Activated CD4-positive, alpha-beta T cell treated with anti-CD3 and anti-CD28 coated beads, Interleukin-2, Interleukin-6, amounts not matched to agents 100 ng/mL and 50 ng/mL, durations not matched to agents 16 hours and 8 hours (primary cell): ENCODE results near the gene PCDHB10.
"Not testable (repeated sequence)": the region's sequence is repeated elsewhere in the genome, so short reads cannot be mapped to it uniquely, and the experiment has no call there.

Source experiments
- DNase-seq: peaks from one replicate; pipeline ENCODE4 v3.0.0-alpha.2; 2020

Gene PCDHB10

GRCh38 chr5:141192110-141192725 is at the start of gene PCDHB10:
TSS of gene PCDHB10 (plus strand) at chr5:141192353. CDS start at chr5:141192553, 200 bp downstream.
- peak; percentile 27 for DNase-seq

DNA sequence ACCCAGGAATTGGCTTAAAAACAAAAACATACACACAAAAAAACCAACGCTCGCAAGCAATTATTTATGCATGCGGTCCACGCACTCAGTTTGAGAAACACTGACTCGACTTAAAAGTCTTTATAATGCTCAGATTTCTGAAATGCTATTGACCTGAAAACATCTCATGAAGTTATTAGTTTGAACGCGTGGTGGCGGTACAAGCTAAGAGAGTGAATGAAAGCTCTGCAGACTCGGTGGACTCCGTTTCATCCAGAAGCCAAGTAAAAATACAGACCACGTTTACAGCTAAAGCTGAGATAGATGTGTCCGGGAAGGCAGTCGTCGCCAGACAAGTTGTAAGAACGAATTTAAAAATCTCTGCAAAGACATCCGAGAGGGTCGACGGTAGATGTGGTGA is 42.3 kb upstream of the PCDHB10 start, which contains the start of gene PCDHB6:
PCDHB6 (plus strand) TSS at position 246 of the 400 bp plus-strand sequence. CDS start 201 bp downstream, outside the sequence.
- peak; percentile 1 for DNase-seq

DNA sequence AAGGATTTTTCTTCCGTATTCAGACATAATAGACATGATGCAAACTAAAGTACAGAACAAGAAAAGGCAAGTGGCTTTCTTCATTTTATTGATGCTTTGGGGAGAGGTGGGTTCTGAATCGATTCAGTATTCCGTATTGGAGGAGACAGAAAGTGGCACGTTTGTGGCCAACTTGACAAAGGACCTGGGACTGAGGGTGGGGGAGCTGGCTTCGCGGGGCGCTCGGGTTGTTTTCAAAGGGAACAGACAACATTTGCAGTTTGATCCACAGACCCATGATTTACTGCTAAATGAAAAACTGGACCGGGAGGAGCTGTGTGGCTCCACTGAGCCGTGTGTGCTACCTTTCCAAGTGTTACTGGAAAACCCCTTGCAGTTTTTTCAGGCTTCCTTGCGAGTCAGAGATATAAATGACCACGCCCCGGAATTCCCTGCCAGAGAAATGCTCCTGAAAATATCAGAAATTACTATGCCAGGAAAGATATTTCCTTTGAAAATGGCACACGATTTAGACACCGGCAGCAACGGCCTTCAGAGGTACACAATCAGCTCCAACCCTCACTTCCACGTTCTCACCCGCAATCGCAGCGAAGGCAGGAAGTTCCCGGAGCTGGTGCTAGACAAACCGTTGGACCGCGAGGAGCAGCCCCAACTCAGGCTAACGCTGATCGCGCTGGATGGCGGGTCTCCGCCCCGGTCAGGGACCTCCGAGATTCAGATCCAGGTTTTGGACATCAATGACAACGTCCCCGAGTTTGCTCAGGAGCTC is 41.7 kb upstream of the PCDHB10 start:
- no peak for DNase-seq

DNA sequence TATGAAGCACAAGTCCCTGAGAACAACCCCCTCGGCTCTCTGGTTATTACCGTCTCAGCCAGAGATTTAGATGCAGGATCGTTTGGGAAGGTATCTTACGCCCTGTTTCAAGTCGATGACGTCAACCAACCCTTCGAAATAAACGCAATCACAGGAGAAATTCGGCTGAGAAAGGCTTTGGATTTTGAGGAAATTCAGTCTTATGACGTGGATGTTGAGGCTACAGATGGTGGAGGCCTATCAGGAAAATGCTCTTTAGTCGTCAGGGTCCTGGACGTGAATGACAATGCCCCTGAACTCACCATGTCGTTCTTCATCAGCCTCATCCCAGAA is 41.2 kb upstream of the PCDHB10 start:
- no peak for DNase-seq

DNA sequence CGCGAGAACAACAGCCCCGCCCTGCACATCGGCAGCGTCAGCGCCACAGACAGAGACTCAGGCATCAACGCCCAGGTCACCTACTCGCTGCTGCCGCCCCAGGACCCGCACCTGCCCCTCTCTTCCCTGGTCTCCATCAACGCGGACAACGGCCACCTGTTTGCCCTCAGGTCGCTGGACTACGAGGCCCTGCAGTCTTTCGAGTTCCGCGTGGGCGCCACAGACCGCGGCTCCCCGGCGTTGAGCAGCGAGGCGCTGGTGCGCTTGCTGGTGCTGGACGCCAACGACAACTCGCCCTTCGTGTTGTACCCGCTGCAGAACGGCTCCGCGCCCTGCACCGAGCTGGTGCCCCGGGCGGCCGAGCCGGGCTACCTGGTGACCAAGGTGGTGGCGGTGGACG is 40.5 kb upstream of the PCDHB10 start:
- not testable (repeated sequence) for DNase-seq

DNA sequence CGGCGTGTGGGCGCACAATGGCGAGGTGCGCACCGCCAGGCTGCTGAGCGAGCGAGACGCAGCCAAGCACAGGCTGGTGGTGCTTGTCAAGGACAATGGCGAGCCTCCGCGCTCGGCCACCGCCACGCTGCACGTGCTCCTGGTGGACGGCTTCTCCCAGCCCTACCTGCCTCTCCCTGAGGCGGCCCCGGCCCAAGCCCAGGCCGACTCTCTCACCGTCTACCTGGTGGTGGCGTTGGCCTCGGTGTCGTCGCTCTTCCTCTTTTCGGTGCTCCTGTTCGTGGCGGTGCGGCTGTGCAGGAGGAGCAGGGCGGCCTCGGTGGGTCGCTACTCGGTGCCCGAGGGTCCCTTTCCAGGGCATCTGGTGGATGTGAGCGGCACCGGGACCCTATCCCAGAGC is 40.1 kb upstream of the PCDHB10 start:
- DNase-seq, result not testable (repeated sequence)

- no peak for DNase-seq
These were observed 36.4 kb upstream of the PCDHB10 start for GRCh38 chr5:141155540-141156374.

GRCh38 chr5:141157356-141157755 is 34.8 kb upstream of the PCDHB10 start:
- DNase-seq, result not testable (repeated sequence)

DNA sequence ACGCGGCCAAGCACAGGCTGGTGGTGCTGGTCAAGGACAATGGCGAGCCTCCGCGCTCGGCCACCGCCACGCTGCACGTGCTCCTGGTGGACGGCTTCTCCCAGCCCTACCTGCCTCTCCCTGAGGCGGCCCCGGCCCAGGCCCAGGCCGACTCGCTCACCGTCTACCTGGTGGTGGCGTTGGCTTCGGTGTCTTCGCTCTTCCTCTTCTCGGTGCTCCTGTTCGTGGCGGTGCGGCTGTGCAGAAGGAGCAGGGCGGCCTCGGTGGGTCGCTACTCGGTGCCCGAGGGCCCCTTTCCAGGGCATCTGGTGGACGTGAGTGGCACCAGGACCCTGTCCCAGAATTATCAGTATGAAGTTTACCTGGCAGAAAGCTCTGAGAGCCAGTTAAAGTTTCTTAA is 34.3 kb upstream of the PCDHB10 start:
- DNase-seq, result not testable (repeated sequence)

DNA sequence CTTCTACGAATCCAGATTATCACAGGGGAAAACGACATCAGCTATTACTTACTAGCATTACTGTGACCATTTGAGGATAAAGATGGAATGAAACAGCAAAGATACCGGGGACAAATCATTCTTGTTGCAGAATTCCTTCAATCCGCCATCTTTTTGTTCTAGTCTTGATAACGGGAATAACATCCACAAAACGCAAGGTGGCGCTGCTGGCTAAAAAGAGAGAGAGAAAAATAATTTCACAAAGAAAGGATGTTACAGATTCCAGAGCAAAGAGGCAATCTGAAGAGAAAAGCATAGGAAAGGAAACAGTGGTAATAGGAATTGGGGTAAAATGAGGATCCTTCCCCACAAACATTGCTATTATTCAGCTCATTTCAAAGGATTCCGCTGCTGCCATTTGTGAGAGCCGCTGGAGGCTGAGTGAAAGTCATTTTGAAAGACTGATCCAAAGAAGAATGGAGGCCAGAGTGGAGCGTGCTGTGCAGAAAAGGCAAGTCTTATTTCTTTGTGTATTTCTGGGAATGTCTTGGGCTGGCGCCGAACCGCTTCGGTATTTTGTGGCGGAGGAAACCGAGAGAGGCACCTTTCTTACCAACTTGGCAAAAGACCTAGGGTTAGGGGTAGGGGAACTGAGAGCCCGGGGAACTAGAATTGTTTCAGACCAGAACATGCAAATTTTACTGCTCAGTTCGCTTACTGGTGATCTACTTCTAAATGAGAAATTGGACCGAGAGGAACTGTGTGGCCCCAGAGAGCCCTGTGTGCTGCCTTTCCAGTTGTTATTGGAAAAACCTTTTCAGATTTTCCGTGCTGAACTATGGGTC is 19.6 kb upstream of the PCDHB10 start, which contains the start of gene PCDHB7:
PCDHB7 (plus strand) TSS at position 264 of the 824 bp plus-strand sequence; CDS start at position 456, 192 bp downstream.
- peak; percentile 19 for DNase-seq

- DNase-seq, result not testable (repeated sequence)
These were observed 17.7 kb upstream of the PCDHB10 start for GRCh38 chr5:141174291-141175104.

GRCh38 chr5:141175933-141176332 is 16.2 kb upstream of the PCDHB10 start:
- no peak for DNase-seq

DNA sequence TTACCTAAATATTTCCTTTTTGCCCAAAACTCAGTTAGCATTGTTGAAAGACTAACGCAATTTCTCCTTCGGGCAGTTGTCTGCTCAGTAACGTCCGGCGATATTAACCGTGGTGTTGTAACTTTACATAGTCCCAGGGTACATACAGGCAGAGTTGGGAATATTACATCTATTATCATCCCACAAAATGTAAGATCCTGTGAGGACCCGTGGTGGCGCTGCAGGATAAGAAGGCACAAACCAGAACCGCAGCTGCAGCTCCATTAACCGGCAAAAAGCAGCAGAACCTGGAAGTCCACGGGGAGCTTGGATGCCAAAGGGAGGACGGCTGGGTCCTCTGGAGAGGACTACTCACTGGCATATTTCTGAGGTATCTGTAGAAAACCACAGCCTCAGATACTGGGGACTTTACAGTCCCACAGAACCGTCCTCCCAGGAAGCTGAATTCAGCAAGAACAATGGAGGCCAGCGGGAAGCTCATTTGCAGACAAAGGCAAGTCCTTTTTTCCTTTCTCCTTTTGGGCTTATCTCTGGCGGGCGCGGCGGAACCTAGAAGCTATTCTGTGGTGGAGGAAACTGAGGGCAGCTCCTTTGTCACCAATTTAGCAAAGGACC is 14.5 kb upstream of the PCDHB10 start, which contains the start of gene PCDHB8:
PCDHB8 (plus strand) TSS at position 214 of the 615 bp plus-strand sequence; CDS start at position 459, 245 bp downstream.
- DNase-seq, result not testable (repeated sequence)

DNA sequence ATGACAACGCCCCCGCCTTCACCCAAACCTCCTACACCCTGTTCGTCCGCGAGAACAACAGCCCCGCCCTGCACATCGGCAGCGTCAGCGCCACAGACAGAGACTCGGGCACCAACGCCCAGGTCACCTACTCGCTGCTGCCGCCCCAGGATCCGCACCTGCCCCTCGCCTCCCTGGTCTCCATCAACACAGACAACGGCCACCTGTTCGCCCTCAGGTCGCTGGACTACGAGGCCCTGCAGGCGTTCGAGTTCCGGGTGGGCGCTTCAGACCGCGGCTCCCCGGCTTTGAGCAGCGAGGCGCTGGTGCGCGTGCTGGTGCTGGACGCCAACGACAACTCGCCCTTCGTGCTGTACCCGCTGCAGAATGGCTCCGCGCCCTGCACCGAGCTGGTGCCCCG is 12.8 kb upstream of the PCDHB10 start:
- not testable (repeated sequence) for DNase-seq

DNA sequence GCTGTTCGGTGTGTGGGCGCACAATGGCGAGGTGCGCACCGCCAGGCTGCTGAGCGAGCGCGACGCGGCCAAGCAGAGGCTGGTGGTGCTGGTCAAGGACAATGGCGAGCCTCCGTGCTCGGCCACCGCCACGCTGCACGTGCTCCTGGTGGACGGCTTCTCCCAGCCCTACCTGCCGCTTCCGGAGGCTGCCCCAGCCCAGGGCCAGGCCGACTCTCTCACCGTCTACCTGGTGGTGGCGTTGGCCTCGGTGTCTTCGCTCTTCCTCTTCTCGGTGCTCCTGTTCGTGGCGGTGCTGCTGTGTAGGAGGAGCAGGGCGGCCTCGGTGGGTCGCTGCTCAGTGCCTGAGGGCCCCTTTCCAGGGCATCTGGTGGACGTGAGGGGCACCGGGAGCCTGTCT is 12.3 kb upstream of the PCDHB10 start:
- DNase-seq, result not testable (repeated sequence)

DNA sequence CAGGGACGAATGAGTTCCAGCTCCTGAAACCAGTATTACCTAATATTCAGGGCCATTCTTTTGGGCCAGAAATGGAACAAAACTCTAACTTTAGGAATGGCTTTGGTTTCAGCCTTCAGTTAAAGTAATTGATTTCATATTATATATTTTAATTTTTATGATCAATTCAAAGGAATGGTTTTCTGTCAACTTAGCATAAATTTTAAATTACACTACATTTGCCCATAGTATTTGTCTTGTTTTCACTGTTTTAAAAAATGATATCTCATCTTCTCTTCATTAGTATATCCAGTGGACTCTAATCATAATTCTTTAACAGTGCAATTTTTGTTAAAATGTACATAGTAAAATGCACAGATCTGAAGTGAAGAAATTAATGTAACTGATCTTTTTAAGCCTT is 11.8 kb upstream of the PCDHB10 start:
- DNase-seq, result no peak

DNA sequence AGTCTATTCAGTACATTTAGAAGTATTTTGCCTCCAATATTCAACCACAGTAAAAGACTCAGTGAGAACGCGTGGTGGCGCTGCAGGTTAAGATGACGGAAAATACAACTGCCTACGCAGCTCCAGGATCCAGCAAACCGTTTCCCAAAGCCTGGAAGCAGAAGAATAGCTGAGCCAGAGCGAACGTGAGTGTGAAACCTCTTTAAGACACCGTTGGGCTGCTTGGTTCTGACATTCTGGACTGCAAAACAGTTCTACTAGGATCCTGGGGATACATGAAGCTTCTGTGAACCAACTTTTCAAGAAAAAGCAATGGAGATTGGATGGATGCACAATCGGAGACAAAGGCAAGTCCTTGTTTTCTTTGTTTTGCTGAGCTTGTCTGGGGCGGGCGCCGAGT is 9.9 kb upstream of the PCDHB10 start, which contains the start of gene PCDHB16:
PCDHB16 (plus strand) TSS at position 140 of the 400 bp plus-strand sequence; CDS start at position 313, 173 bp downstream.
- no peak for DNase-seq

GRCh38 chr5:141184117-141184855 is 7.9 kb upstream of the PCDHB10 start:
- DNase-seq, result not testable (repeated sequence)

DNA sequence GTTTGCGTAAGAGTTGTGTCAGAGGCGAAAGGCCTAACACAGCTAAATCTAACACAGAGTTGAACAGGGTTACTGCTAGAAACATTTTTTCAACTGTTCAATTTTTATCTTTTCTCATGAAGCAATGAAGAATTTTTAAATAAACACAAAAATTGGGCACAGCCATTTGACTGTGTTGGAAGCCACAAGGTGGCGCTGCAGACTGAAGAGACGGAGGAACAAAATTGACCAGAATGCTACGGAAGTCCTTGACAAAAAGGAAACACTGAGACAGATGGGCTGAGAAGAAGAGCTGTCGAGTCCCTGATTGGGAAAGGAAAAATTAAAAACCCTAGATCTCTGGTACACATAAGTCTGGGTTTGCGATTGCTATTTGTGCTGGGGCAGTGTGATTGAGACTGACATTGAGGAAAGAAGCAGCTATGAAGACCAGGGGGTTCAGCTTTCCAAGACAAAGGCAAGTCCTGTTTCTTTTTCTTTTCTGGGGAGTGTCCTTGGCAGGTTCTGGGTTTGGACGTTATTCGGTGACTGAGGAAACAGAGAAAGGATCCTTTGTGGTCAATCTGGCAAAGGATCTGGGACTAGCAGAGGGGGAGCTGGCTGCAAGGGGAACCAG is 5.1 kb upstream of the PCDHB10 start, which contains the start of gene PCDHB9:
PCDHB9 (plus strand) TSS at position 265 of the 616 bp plus-strand sequence; CDS start at position 423, 158 bp downstream.
- peak; percentile 16 for DNase-seq
